Cardiac muscle cell (in vitro differentiated cells and primary cell): ENCODE results near the gene SLC22A1. TPM values are rescaled to one million over a fixed set of nuclear protein-coding genes. Genes with fewer than 3 reads are reported as not detected.

ENCODE experiments used
- DNase-seq, 2 donors: peaks; one replicate each; pipeline versions ENCODE4 v3.0.0 to v3.0.0-alpha.2; 2010 to 2017; ENCODE audit warnings: low read depth in 1 of 2, low spot score in 1 of 2
- H3K27ac ChIP-seq: fragments of 200-600 bp; sonication (generic); 2 replicates; pipeline ENCODE4 v1.5.1; 2016
- H3K27me3 ChIP-seq: fragments of 200-600 bp; sonication (generic); 2 replicates; pipeline ENCODE4 v1.6.0; 2016; ENCODE audit warnings: control low read depth
- H3K36me3 ChIP-seq: fragments of 200-600 bp; sonication (generic); 2 replicates; pipeline ENCODE4 v1.5.1; 2016; ENCODE audit warnings: control low read depth
- H3K4me1 ChIP-seq: fragments of 200-600 bp; sonication (generic); 2 replicates; pipeline ENCODE4 v1.8.1; 2017; ENCODE audit warnings: low read depth, mild to moderate bottlenecking, mixed run types
- H3K4me3 ChIP-seq: fragments of 200-600 bp; sonication (generic); 2 replicates; pipeline ENCODE4 v1.5.1; 2016; ENCODE audit warnings: mild to moderate bottlenecking
- H3K9me3 ChIP-seq: fragments of 200-600 bp; sonication (generic); 2 replicates; pipeline ENCODE4 v1.5.1; 2017; ENCODE audit warnings: low read depth, mild to moderate bottlenecking, control low read depth
- polyA plus RNA-seq: library from polyadenylated mRNA; unstranded; fragments of >200 nt; fragmentation: Nextera tagmentation; extraction: Ambion mirVana; gene quantifications from 2 replicates; pipeline ENCODE4 v1.2.1, GENCODE V29; 2016
- total RNA-seq: library from RNA; depleted of rRNA; stranded (reverse); fragments of >200 nt; gene quantifications from 2 replicates; pipeline ENCODE4 v1.2.3, GENCODE V29; 2016
- TF ChIP-seq, protein P1 (sequence below): IDR thresholded peaks from 2 replicates; pipeline ENCODE4 v1.5.1; 2012; ENCODE audit warnings: low read depth, mild to moderate bottlenecking, low read length

SLC22A1 gene
- total and polyA plus RNA-seq, 2 experiments from 2014 or later: 0.42 TPM; not detected in 1

DNA sequence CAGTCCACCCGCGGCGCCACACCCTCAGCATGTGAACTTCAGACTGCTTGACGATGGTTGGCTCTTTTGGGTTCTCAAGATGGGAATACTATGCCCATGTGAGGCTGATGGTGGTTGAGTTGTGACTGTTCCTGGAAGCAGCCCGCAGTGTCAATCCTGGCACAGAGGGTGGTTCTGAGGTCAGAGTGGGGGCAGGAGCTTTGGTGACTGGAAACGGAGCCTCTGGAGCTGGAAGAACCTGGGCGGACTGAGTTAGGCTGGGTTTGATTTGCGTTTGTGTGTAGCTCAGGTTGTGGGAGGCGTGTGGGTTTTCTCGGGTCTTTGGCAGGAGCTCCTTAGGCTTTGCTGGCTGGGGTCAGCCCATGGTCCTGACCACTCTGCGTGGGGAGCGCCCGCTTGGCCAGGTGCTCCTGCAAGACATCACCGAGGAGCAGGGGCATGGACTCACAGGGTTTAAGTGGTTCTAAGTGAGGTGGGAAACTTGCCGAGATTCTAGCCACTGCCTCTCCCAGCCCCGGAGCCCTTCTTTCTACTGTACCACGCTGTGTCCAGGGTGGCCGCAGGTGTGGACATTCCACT is 37.3 kb upstream of the SLC22A1 start:
- peaks cover 52% of the 10 kb centered on the region for H3K36me3 ChIP-seq
- DNase-seq: no peak

GRCh38 chr6:160085226-160085625 is 36.4 kb upstream of the SLC22A1 start:
- Histone ChIP-seq H3K4me3 (no peak overlapping the region), H3K27ac (no peak overlapping the region), H3K9me3 (no peaks in the 10 kb centered on the region), H3K27me3 (no peaks in the 10 kb centered on the region), H3K36me3 (peaks cover 52% of the 10 kb centered on the region), H3K4me1 (no peaks in the 10 kb centered on the region)
- TF ChIP-seq, protein P1, sequence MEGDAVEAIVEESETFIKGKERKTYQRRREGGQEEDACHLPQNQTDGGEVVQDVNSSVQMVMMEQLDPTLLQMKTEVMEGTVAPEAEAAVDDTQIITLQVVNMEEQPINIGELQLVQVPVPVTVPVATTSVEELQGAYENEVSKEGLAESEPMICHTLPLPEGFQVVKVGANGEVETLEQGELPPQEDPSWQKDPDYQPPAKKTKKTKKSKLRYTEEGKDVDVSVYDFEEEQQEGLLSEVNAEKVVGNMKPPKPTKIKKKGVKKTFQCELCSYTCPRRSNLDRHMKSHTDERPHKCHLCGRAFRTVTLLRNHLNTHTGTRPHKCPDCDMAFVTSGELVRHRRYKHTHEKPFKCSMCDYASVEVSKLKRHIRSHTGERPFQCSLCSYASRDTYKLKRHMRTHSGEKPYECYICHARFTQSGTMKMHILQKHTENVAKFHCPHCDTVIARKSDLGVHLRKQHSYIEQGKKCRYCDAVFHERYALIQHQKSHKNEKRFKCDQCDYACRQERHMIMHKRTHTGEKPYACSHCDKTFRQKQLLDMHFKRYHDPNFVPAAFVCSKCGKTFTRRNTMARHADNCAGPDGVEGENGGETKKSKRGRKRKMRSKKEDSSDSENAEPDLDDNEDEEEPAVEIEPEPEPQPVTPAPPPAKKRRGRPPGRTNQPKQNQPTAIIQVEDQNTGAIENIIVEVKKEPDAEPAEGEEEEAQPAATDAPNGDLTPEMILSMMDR: no peak
- DNase-seq: no peak

More for the DNA sequence above, 37.3 kb upstream of the SLC22A1 start:
- no peak overlapping the region for H3K4me3 ChIP-seq
- no peaks in the 10 kb centered on the region for H3K9me3 ChIP-seq
- no peaks in the 10 kb centered on the region for H3K4me1 ChIP-seq
- H3K27ac ChIP-seq: no peak overlapping the region
- H3K27me3 ChIP-seq: no peaks in the 10 kb centered on the region
- TF ChIP-seq, protein P1: no peak

- Histone ChIP-seq H3K9me3 (no peaks in the 10 kb centered on the region), H3K27ac (no peak overlapping the region), H3K27me3 (no peaks in the 10 kb centered on the region), H3K36me3 (peaks cover 52% of the 10 kb centered on the region), H3K4me1 (no peaks in the 10 kb centered on the region), H3K4me3 (no peak overlapping the region)
- DNase-seq: no peak
- TF ChIP-seq, protein P1: no peak
These were observed 35.7 kb upstream of the SLC22A1 start for GRCh38 chr6:160085713-160086505.

DNA sequence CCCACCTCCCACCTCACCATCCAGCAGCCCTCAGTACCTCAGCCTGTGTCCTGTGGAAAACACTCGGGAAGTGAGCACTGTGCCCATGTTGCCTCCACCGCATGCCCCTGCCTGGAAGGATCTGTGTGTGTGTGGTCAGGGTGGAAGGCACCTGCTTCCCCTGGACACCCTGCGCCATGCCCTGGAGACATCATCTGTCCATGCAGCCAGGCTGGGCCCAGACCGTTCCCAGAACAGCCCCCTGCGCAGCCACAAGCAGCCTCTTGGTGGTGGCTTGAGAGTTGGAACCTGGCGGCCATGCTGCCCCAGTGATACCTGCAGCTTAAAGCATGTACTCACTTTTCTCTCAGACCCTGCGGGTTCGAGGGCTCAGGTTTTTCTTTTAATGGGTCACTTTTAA is 34.9 kb upstream of the SLC22A1 start:
- Histone ChIP-seq H3K4me3 (no peak overlapping the region), H3K4me1 (no peaks in the 10 kb centered on the region), H3K36me3 (peaks cover 53% of the 10 kb centered on the region), H3K27me3 (no peaks in the 10 kb centered on the region), H3K9me3 (no peaks in the 10 kb centered on the region), H3K27ac (no peak overlapping the region)
- TF ChIP-seq, protein P1: no peak
- DNase-seq: no peak

DNA sequence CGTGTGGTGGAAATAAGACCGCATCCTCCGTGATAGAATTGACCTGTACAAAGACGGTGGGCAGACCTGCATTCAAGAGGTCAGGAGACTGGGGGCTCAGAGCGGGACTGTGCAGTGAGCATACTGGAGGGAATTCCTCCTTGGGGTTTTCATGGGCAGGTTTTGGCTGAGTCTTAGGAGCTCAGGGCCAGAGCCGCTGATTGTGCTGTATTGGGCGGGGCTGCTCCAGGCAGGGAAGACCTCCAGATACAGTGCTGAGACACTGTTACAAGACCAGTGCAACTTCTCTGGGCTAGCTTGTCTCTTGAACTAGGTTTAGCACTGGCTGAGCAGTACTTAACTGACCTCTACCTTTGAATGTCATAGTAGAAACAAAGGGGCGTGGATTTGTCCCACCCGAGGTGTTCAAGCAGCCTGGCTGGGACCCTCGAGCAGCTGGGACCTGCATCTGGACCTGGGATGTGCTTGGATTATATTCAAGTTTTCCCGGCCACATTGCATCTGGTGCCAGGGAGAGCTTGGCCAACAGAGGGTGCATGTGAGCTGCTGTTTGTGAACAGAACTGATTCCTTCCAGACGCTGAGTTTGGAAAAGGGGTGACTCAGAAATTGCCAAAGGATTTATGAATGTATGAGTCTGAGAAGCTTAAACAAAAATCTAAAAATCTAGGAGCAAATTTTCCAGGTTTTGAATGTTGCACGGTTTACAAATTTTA is 33.4 kb upstream of the SLC22A1 start:
- TF ChIP-seq, protein P1: peak; percentile 95
- H3K4me3 ChIP-seq: no peak overlapping the region
- peak; percentile 52 to 85 for DNase-seq
- H3K27ac ChIP-seq: no peak overlapping the region
- H3K27me3 ChIP-seq: no peaks in the 10 kb centered on the region
- H3K4me1 ChIP-seq: no peaks in the 10 kb centered on the region
- H3K36me3 ChIP-seq: peaks cover 60% of the 10 kb centered on the region
- no peaks in the 10 kb centered on the region for H3K9me3 ChIP-seq
